Measurements from ENCODE around the gene VSIG10L. TPM values are rescaled to one million over a fixed set of nuclear protein-coding genes. Genes with fewer than 3 reads are reported as not detected.

VSIG10L gene
- total RNA-seq, 1 experiment from 2014 or later = 0.58 TPM

DNA sequence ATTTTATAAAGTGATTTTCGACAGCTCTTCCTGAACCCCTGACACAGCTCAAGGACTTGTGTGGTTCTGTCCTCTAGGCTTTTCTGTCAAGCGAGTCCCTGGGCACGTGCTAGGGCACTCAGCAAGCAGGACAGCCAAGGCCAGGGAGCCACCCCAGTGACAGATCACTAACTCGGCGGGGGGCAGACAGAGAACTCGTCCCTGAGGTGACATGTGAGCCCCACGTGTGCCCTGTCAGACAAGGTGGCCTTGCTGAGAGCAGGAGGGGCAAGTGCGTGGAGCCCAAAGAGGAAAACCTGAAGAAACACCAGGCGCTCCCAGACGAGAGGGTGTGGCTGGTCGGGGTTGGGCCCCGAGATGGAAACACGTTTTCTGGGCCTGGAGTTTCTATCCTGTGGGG is 19.3 kb upstream of the VSIG10L start:
- Mint-ChIP-seq H3K4me3 (ENCODE audit: unreplicated experiment) (no peak overlapping the region), H3K4me1 (ENCODE audit: insufficient read depth, unreplicated experiment) (peaks cover 34% of the 10 kb centered on the region), H3K9me3 (ENCODE audit: unreplicated experiment) (no peaks in the 10 kb centered on the region), H3K27me3 (ENCODE audit: insufficient read depth, unreplicated experiment) (no peaks in the 10 kb centered on the region), H3K36me3 (ENCODE audit: insufficient read depth, unreplicated experiment) (peaks cover 15% of the 10 kb centered on the region), H3K27ac (ENCODE audit: low read depth, unreplicated experiment) (no peak overlapping the region)
- POLR2A ChIA-PET = no interaction called here
- intact Hi-C loops (cut with micrococcal nuclease) = no loop called here
- DNase-seq (ENCODE audit: unreplicated experiment) = no peak
- CTCF ChIA-PET = interaction anchor here (0.6 to 2.0 kb wide), 3 partner anchors 22 to 55 kb away, joined by 3 to 9 read pairs (median 7); no protein-coding TSS in a partner anchor
- BruUV-seq (replicated peaks) = no TSS peak
- TF ChIP-seq, protein P1, sequence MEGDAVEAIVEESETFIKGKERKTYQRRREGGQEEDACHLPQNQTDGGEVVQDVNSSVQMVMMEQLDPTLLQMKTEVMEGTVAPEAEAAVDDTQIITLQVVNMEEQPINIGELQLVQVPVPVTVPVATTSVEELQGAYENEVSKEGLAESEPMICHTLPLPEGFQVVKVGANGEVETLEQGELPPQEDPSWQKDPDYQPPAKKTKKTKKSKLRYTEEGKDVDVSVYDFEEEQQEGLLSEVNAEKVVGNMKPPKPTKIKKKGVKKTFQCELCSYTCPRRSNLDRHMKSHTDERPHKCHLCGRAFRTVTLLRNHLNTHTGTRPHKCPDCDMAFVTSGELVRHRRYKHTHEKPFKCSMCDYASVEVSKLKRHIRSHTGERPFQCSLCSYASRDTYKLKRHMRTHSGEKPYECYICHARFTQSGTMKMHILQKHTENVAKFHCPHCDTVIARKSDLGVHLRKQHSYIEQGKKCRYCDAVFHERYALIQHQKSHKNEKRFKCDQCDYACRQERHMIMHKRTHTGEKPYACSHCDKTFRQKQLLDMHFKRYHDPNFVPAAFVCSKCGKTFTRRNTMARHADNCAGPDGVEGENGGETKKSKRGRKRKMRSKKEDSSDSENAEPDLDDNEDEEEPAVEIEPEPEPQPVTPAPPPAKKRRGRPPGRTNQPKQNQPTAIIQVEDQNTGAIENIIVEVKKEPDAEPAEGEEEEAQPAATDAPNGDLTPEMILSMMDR (IDR thresholded peaks at IDR 0.05; ENCODE audit: unreplicated experiment) = no peak

DNA sequence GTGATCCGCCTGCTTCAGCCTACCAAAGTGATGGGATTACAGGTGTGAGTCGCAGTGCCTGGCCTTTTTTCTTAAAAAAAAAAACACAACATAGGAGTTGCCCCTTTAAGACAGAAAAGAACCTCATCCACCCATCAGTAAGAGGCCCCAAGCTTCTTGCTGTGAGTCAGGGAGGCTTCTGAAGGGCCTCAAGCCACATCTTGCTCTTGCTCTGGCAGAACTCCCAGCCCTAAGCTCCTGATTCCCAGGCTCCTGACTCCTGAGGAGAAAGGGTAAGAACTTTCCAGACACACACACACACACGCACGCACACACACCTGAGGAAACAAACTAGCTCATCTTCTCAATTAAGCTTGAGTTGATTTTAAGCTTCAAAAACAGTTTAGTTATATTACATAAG is 17.4 kb upstream of the VSIG10L start:
- H3K4me3 Mint-ChIP-seq (ENCODE audit: unreplicated experiment) = no peak overlapping the region
- peaks cover 24% of the 10 kb centered on the region for H3K4me1 Mint-ChIP-seq (ENCODE audit: insufficient read depth, unreplicated experiment)
- H3K9me3 Mint-ChIP-seq (ENCODE audit: unreplicated experiment) = no peaks in the 10 kb centered on the region
- intact Hi-C loops (cut with micrococcal nuclease) = no loop called here
- DNase-seq (ENCODE audit: unreplicated experiment) = peak; percentile 88
- TF ChIP-seq, protein P1 (IDR thresholded peaks at IDR 0.05; ENCODE audit: unreplicated experiment) = no peak
- CTCF ChIA-PET = interaction anchor here (0.6 to 1.7 kb wide), 11 partner anchors 9 to 1002 kb away, joined by 3 to 6 read pairs (median 4); no protein-coding TSS in a partner anchor
- peak overlapping the region; percentile 87 for H3K27ac Mint-ChIP-seq (ENCODE audit: low read depth, unreplicated experiment)
- no peaks in the 10 kb centered on the region for H3K27me3 Mint-ChIP-seq (ENCODE audit: insufficient read depth, unreplicated experiment)
- BruUV-seq (replicated peaks) = no TSS peak
- POLR2A ChIA-PET = interaction anchor here (0.6 to 1.6 kb wide), 7 partner anchors 8 to 298 kb away, joined by 3 to 9 read pairs (median 8); partner anchors contain the start of gene VSIG10L
- peaks cover 9% of the 10 kb centered on the region for H3K36me3 Mint-ChIP-seq (ENCODE audit: insufficient read depth, unreplicated experiment)

DNA sequence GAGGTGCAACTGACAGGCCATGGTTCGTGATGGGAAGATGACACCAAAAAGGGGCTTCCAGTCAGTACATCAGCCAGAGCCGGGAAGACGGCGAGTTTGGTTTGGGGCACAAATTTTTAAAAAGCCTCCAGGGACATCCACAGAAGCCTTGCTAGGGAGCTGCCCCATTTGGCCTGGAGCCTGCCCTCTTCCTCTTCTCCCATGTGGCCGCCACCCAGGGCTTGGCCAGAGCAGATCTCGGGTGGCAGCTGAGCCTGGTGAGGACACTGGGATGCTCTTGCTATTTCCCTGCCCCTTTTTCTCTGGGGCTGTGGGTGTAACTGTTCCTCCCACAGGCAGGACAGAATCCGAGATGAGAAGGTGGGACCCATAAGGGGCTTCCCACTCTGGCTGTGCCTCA is 16.0 kb upstream of the VSIG10L start:
- POLR2A ChIA-PET = no interaction called here

DNA sequence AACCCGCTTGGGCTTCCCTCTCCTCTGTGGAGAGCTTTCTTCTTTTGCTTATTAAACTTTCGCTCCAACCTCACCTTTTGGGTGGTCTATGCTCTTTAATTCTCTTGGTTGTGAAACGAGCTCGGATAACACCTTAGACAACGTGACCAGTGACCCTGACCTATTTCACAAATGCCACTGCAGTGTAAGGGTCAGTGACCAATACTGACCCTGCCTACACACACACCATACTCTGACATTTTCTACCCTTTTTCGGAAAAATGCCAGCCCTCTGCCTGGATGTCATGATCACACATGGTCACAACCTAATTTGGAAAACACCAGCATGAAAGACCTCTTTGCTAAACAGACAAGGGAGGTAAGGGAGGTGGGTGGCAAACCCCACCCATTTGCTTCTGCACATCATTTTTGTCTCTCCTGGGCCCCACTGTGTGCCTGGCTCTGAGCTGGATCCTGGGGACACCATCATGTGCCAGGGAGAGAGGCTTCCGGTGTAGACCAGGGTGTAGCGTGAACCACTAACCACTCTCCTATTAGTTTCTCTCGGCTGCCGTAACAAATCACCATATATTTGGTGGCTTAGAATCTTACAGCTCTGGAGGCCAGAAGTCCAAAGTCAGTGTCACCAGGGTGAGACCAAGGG is 14.3 kb upstream of the VSIG10L start:
- Mint-ChIP-seq H3K9me3 (ENCODE audit: unreplicated experiment) (no peaks in the 10 kb centered on the region), H3K27me3 (ENCODE audit: insufficient read depth, unreplicated experiment) (no peaks in the 10 kb centered on the region), H3K4me1 (ENCODE audit: insufficient read depth, unreplicated experiment) (peaks cover 6% of the 10 kb centered on the region), H3K27ac (ENCODE audit: low read depth, unreplicated experiment) (no peak overlapping the region), H3K36me3 (ENCODE audit: insufficient read depth, unreplicated experiment) (peaks cover 16% of the 10 kb centered on the region), H3K4me3 (ENCODE audit: unreplicated experiment) (no peak overlapping the region)
- ChIA-PET CTCF (interaction anchor here (0.5 to 1.1 kb wide), 3 partner anchors 16 to 301 kb away, joined by 3 to 4 read pairs (median 3); no protein-coding TSS in a partner anchor), POLR2A (no interaction called here)
- DNase-seq (ENCODE audit: unreplicated experiment) = no peak
- TF ChIP-seq, protein P1 (IDR thresholded peaks at IDR 0.05; ENCODE audit: unreplicated experiment) = no peak
- no TSS peak for BruUV-seq (replicated peaks)
- intact Hi-C loops (cut with micrococcal nuclease) = no loop called here

More for the DNA sequence above, 16.0 kb upstream of the VSIG10L start:
- Mint-ChIP-seq H3K9me3 (ENCODE audit: unreplicated experiment) (no peaks in the 10 kb centered on the region), H3K27me3 (ENCODE audit: insufficient read depth, unreplicated experiment) (no peaks in the 10 kb centered on the region), H3K36me3 (ENCODE audit: insufficient read depth, unreplicated experiment) (peaks cover 11% of the 10 kb centered on the region), H3K27ac (ENCODE audit: low read depth, unreplicated experiment) (no peak overlapping the region), H3K4me1 (ENCODE audit: insufficient read depth, unreplicated experiment) (peaks cover 10% of the 10 kb centered on the region), H3K4me3 (ENCODE audit: unreplicated experiment) (no peak overlapping the region)
- no TSS peak for BruUV-seq (replicated peaks)
- TF ChIP-seq, protein P1 (IDR thresholded peaks at IDR 0.05; ENCODE audit: unreplicated experiment) = no peak
- no peak for DNase-seq (ENCODE audit: unreplicated experiment)
- CTCF ChIA-PET = interaction anchor here (1.0 to 1.3 kb wide), 2 partner anchors 17 to 20 kb away, joined by 3 to 5 read pairs; no protein-coding TSS in a partner anchor
- intact Hi-C loops (cut with micrococcal nuclease) = no loop called here
